Activated CD4-positive, alpha-beta T cell treated with anti-CD3 and anti-CD28 coated beads, Interleukin-2, amount 10 ng/mL, durations not matched to agents 7 days and 5 days (primary cell): ENCODE measurements around the gene MUC3A. TPM values are rescaled to one million over a fixed set of nuclear protein-coding genes. Genes with fewer than 3 reads are reported as not detected.
"Not testable (repeated sequence)": the region's sequence is repeated elsewhere in the genome, so short reads cannot be mapped to it uniquely, and the experiment has no call there.

Experiments used
- CTCF ChIA-PET: fragments of 350-600 bp; sonication (Branson Sonifier 250); formaldehyde crosslinking; loops from one replicate; lab custom pipeline; 2021; ENCODE audit warnings: antibody characterized with exemption; lab: Charles Lee
- POLR2A ChIA-PET: fragments of 350-600 bp; sonication (Branson Sonifier 250); formaldehyde crosslinking; loops from one replicate; lab custom pipeline; 2021; ENCODE audit warnings: antibody characterized with exemption; lab: Charles Lee
- DNase-seq: peaks from one replicate; pipeline ENCODE4 v3.0.0-alpha.2; 2020
- H3K27ac Mint-ChIP-seq: one replicate; pipeline ENCODE4 v1.8.0; 2021; ENCODE audit warnings: mild to moderate bottlenecking, moderate library complexity, mixed read lengths
- H3K27me3 Mint-ChIP-seq: one replicate; pipeline ENCODE4 v1.8.0; 2021; ENCODE audit warnings: mixed read lengths
- H3K36me3 Mint-ChIP-seq: one replicate; pipeline ENCODE4 v1.8.0; 2021; ENCODE audit warnings: low read depth, mixed read lengths
- H3K4me1 Mint-ChIP-seq: one replicate; pipeline ENCODE4 v1.8.0; 2021; ENCODE audit warnings: mixed read lengths
- H3K4me3 Mint-ChIP-seq: one replicate; pipeline ENCODE4 v1.8.0; 2021; ENCODE audit warnings: mild to moderate bottlenecking, moderate library complexity, mixed read lengths
- H3K9me3 Mint-ChIP-seq: one replicate; pipeline ENCODE4 v1.8.0; 2021; ENCODE audit warnings: mixed read lengths
- total RNA-seq, 2 experiments: library from RNA; stranded (reverse); gene quantifications; one replicate each; pipeline ENCODE4 v1.2.3, GENCODE V29; 2021

Gene MUC3A
- total RNA-seq, 2 experiments from 2014 or later: not detected

GRCh38 chr7:100985033-100985797, 35.9 kb downstream of the MUC3A start:
- DNase-seq, H3K9me3 Mint-ChIP-seq, POLR2A ChIA-PET: not testable (repeated sequence)

GRCh38 chr7:100991631-100992030, 42.3 kb downstream of the MUC3A start:
- Mint-ChIP-seq H3K27ac (no peak overlapping the region), H3K9me3 (no peaks in the 10 kb centered on the region), H3K4me3 (no peak overlapping the region), H3K36me3 (no peaks in the 10 kb centered on the region), H3K27me3 (no peaks in the 10 kb centered on the region), H3K4me1 (no peaks in the 10 kb centered on the region)
- POLR2A ChIA-PET: no interaction called here
- no peak for DNase-seq
- CTCF ChIA-PET: interaction anchor here (0.6 kb wide), 2 partner anchors 191 to 1817 kb away, joined by 3 read pairs; no protein-coding TSS in a partner anchor

More at GRCh38 chr7:100985033-100985797, 35.9 kb downstream of the MUC3A start:
- H3K4me3 Mint-ChIP-seq, CTCF ChIA-PET, H3K27ac Mint-ChIP-seq, H3K27me3 Mint-ChIP-seq, H3K4me1 Mint-ChIP-seq, H3K36me3 Mint-ChIP-seq: not testable (repeated sequence)

GRCh38 chr7:100992280-100992679, 42.9 kb downstream of the MUC3A start:
- H3K27ac Mint-ChIP-seq, H3K4me3 Mint-ChIP-seq, H3K4me1 Mint-ChIP-seq, DNase-seq, H3K9me3 Mint-ChIP-seq, H3K27me3 Mint-ChIP-seq, H3K36me3 Mint-ChIP-seq, POLR2A ChIA-PET: not testable (repeated sequence)
- CTCF ChIA-PET: interaction anchor here (0.6 kb wide), 1 partner anchor 190 kb away, joined by 3 read pairs; no protein-coding TSS in a partner anchor

GRCh38 chr7:100994671-100995070, 45.3 kb downstream of the MUC3A start:
- H3K27ac Mint-ChIP-seq, DNase-seq, POLR2A ChIA-PET, H3K4me3 Mint-ChIP-seq, H3K4me1 Mint-ChIP-seq, H3K9me3 Mint-ChIP-seq, H3K27me3 Mint-ChIP-seq, CTCF ChIA-PET, H3K36me3 Mint-ChIP-seq: not testable (repeated sequence)

- H3K9me3 Mint-ChIP-seq, H3K4me1 Mint-ChIP-seq, H3K4me3 Mint-ChIP-seq, DNase-seq, H3K27me3 Mint-ChIP-seq, POLR2A ChIA-PET, H3K27ac Mint-ChIP-seq, H3K36me3 Mint-ChIP-seq, CTCF ChIA-PET: not testable (repeated sequence)
Observed at GRCh38 chr7:100998530-100998929, 49.2 kb downstream of the MUC3A start.

- CTCF ChIA-PET, H3K36me3 Mint-ChIP-seq, H3K9me3 Mint-ChIP-seq, DNase-seq, H3K4me3 Mint-ChIP-seq, H3K4me1 Mint-ChIP-seq, POLR2A ChIA-PET, H3K27me3 Mint-ChIP-seq, H3K27ac Mint-ChIP-seq: not testable (repeated sequence)
Observed at GRCh38 chr7:100999334-100999733, 50.0 kb downstream of the MUC3A start.

- H3K27me3 Mint-ChIP-seq, H3K27ac Mint-ChIP-seq, DNase-seq, H3K9me3 Mint-ChIP-seq, H3K4me3 Mint-ChIP-seq, H3K36me3 Mint-ChIP-seq, POLR2A ChIA-PET, CTCF ChIA-PET, H3K4me1 Mint-ChIP-seq: not testable (repeated sequence)
Observed at GRCh38 chr7:101000025-101000424, 50.7 kb downstream of the MUC3A start.

GRCh38 chr7:101002333-101002732, 53.0 kb downstream of the MUC3A start:
- H3K9me3 Mint-ChIP-seq, POLR2A ChIA-PET, DNase-seq, H3K4me1 Mint-ChIP-seq, H3K36me3 Mint-ChIP-seq, CTCF ChIA-PET, H3K27ac Mint-ChIP-seq, H3K27me3 Mint-ChIP-seq, H3K4me3 Mint-ChIP-seq: not testable (repeated sequence)

GRCh38 chr7:101007361-101007760, 58.0 kb downstream of the MUC3A start:
- H3K9me3 Mint-ChIP-seq, H3K4me3 Mint-ChIP-seq, H3K27ac Mint-ChIP-seq, H3K27me3 Mint-ChIP-seq, H3K4me1 Mint-ChIP-seq, POLR2A ChIA-PET, H3K36me3 Mint-ChIP-seq, DNase-seq: not testable (repeated sequence)
- CTCF ChIA-PET: interaction anchor here (0.6 kb wide), 1 partner anchor 15 kb away, joined by 5 read pairs; no protein-coding TSS in a partner anchor

- H3K4me3 Mint-ChIP-seq: no peak overlapping the region
- H3K27me3 Mint-ChIP-seq: no peaks in the 10 kb centered on the region
- no peaks in the 10 kb centered on the region for H3K9me3 Mint-ChIP-seq
- ChIA-PET POLR2A (no interaction called here), CTCF (no interaction called here)
- no peaks in the 10 kb centered on the region for H3K4me1 Mint-ChIP-seq
- no peaks in the 10 kb centered on the region for H3K36me3 Mint-ChIP-seq
- H3K27ac Mint-ChIP-seq: no peak overlapping the region
- no peak for DNase-seq
Observed at GRCh38 chr7:101009629-101010028, 60.3 kb downstream of the MUC3A start.

GRCh38 chr7:101012931-101013330, 63.6 kb downstream of the MUC3A start:
- ChIA-PET CTCF (interaction anchor here (1.0 kb wide), 1 partner anchor 55 kb away, joined by 3 read pairs; no protein-coding TSS in a partner anchor), POLR2A (no interaction called here)
- Mint-ChIP-seq H3K36me3 (no peaks in the 10 kb centered on the region), H3K4me1 (peaks cover 17% of the 10 kb centered on the region), H3K9me3 (no peaks in the 10 kb centered on the region), H3K27ac (no peak overlapping the region), H3K4me3 (no peak overlapping the region), H3K27me3 (peaks cover 6% of the 10 kb centered on the region)
- DNase-seq: no peak

GRCh38 chr7:101015626-101016025, 66.3 kb downstream of the MUC3A start:
- H3K27ac Mint-ChIP-seq: peak overlapping the region; percentile 69
- ChIA-PET POLR2A (no interaction called here), CTCF (no interaction called here)

GRCh38 chr7:101017064-101017777, 67.9 kb downstream of the MUC3A start:
- H3K4me3 Mint-ChIP-seq: peak overlapping the region; percentile 78
- ChIA-PET POLR2A (no interaction called here), CTCF (interaction anchor here (1.2 kb wide), 1 partner anchor 10 kb away, joined by 3 read pairs; no protein-coding TSS in a partner anchor)
- H3K36me3 Mint-ChIP-seq: no peaks in the 10 kb centered on the region
- peak overlapping the region; percentile 96 for H3K27ac Mint-ChIP-seq
- H3K4me1 Mint-ChIP-seq: peaks cover 17% of the 10 kb centered on the region
- H3K9me3 Mint-ChIP-seq: no peaks in the 10 kb centered on the region
- peaks cover 8% of the 10 kb centered on the region for H3K27me3 Mint-ChIP-seq
- DNase-seq: peak; percentile 78

More at GRCh38 chr7:101015626-101016025, 66.3 kb downstream of the MUC3A start:
- Mint-ChIP-seq H3K27me3 (peaks cover 8% of the 10 kb centered on the region), H3K9me3 (no peaks in the 10 kb centered on the region), H3K36me3 (no peaks in the 10 kb centered on the region), H3K4me1 (peaks cover 17% of the 10 kb centered on the region), H3K4me3 (peak overlapping the region; percentile 19)
- no peak for DNase-seq
